ENCODE measurements around the gene PELI2.

Gene PELI2

DNA sequence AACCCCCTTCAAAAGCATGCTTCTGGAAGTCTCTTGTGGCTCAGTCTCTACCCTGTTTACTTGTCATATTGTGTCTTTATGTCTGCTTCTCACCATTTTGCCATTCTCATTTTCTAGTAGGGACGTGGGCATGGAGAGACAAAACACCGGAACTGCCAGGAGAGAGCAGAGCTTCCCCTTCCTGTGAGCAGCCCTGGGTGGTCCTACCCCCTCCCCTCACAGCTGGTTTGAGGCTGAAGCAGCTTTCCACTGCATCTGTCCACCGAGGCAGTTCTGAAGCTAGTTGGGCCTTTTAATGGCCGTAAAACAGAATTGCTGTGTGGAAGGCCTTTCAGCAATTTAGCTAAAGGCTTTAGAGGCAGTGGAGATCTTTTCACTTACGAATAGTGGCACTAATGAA is 77.0 kb downstream of the PELI2 start:
- TF ChIP-seq, protein P1, sequence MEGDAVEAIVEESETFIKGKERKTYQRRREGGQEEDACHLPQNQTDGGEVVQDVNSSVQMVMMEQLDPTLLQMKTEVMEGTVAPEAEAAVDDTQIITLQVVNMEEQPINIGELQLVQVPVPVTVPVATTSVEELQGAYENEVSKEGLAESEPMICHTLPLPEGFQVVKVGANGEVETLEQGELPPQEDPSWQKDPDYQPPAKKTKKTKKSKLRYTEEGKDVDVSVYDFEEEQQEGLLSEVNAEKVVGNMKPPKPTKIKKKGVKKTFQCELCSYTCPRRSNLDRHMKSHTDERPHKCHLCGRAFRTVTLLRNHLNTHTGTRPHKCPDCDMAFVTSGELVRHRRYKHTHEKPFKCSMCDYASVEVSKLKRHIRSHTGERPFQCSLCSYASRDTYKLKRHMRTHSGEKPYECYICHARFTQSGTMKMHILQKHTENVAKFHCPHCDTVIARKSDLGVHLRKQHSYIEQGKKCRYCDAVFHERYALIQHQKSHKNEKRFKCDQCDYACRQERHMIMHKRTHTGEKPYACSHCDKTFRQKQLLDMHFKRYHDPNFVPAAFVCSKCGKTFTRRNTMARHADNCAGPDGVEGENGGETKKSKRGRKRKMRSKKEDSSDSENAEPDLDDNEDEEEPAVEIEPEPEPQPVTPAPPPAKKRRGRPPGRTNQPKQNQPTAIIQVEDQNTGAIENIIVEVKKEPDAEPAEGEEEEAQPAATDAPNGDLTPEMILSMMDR (IDR thresholded peaks at IDR 0.05; ENCODE audit: control insufficient read depth, extremely low read depth, insufficient read depth): no peak
- H3K4me3 ChIP-seq (ENCODE audit: low read depth, low read length): no peak overlapping the region
- no peak for DNase-seq (ENCODE audit: low read depth)

DNA sequence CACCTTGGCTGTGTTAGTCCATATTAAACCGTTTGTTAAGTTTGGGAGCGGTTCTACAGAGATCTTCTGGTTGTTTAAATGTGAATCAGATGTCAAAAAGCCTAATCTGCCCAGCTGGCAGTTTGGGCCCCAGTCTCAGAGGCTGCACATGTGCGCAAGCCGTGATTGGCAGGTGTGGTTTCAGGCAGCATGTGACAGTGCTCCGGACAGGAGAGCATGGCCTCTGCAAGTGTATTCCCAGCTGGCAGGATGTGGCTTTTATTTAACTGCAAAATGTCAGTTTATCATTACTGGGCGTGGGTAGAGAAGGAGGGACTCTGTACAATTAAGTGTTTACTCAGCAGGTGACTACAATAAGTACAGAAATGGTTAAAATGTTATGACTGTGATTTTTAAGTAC is 77.5 kb downstream of the PELI2 start:
- DNase-seq (ENCODE audit: low read depth): no peak
- TF ChIP-seq, protein P1 (IDR thresholded peaks at IDR 0.05; ENCODE audit: control insufficient read depth, extremely low read depth, insufficient read depth): no peak
- no peak overlapping the region for H3K4me3 ChIP-seq (ENCODE audit: low read depth, low read length)

DNA sequence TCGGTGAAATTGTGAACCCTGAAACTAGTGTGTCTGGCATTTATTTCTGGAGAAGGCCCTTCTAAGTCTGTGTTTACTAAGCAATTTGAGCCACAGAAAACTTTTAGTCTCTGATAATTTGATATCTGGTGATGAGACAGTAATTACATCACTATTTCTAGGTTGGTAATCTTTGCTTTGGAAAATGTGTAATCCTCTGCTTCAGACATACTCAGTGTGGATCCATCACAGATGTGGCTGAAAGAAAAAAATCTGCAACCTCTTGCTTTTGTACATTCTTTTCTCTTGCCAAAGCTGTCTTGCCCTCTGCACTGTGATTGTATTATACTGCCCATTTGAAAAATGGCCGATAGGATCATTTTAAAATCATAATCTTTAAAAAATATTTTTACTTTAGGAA is 78.1 kb downstream of the PELI2 start:
- TF ChIP-seq, protein P1 (IDR thresholded peaks at IDR 0.05; ENCODE audit: control insufficient read depth, extremely low read depth, insufficient read depth): no peak
- no peak overlapping the region for H3K4me3 ChIP-seq (ENCODE audit: low read depth, low read length)
- no peak for DNase-seq (ENCODE audit: low read depth)

DNA sequence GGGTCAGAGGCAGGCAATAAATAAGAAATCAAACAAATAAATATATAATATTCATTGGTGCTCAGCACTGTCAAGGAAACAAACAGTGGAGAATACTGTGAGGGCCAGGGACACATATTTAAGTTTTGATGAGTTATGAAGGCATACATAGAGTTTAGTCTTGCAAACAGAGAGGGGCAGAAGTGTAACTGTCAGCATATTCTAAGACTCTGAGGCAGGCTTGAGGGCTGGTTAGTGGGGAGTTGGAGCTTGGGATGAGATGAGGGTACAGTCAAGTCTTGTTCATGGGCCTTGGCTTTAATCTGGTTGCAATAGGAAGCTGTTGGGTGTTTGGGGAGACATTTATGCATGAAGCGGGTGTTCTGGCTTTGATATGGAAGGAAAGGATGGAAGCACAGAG is 78.9 kb downstream of the PELI2 start:
- H3K4me3 ChIP-seq (ENCODE audit: low read depth, low read length): no peak overlapping the region
- no peak for DNase-seq (ENCODE audit: low read depth)
- TF ChIP-seq, protein P1 (IDR thresholded peaks at IDR 0.05; ENCODE audit: control insufficient read depth, extremely low read depth, insufficient read depth): no peak

DNA sequence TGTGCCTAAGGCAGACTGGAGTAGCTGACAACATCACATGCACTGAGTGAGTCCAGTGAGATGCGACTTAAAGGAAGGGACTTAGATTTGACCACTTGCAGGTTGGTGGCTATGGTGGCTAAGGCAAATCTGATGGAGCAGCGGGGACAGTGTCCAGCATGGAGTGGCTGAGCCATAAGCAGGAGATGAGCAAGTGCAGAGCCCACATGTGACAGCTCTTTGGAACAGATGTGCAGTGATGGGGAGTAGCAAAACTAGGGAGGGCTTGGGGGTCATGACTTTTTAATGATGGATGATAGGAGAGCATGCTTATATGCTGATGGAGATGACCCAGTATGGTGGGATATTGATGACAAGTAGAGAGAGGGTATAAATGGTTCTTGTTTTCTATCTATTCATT is 80.2 kb downstream of the PELI2 start:
- DNase-seq (ENCODE audit: low read depth): no peak
- no peak overlapping the region for H3K4me3 ChIP-seq (ENCODE audit: low read depth, low read length)
- TF ChIP-seq, protein P1 (IDR thresholded peaks at IDR 0.05; ENCODE audit: control insufficient read depth, extremely low read depth, insufficient read depth): no peak

DNA sequence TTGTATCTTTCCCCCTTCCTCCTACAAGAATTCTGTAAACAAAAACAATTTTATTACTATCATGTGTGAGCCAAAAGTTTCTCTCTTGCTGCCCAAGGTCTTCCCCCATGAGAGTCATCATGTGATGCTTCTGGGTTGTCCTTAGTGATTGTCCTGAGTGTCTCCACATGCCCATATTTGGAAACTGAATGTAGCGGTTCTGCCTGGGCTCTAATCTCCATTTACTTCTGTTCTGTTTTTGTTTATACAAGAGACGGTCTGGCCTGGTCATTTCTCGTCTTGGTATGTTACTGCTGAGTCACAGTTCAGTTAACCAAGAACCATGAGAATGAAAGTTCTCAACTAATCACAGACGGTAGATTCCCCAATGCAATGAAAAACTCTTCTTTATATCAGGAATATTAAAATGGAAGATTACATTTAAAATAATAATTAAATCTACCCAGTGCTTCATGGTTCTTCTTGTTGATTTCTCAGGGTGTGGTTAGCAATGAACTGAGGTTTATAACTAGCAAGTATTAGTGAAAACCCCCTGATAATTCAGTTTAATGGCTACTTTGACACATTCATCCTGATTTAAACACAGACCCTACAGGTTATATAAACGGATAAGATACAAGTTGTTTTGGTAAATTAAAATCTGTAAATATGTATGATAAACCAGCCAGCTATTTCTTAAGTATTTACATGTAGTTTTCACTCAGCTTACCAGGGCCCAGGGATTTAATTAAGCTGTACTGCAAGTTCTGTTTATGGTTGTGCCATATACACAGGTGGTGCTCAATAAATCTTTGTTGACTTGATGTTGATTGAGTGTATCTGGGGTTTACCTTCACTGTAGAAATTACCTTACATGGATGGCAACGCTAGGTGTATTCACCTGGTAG is 81.1 kb downstream of the PELI2 start:
- peak; percentile 63 for DNase-seq (ENCODE audit: low read depth)
- no peak overlapping the region for H3K4me3 ChIP-seq (ENCODE audit: low read depth, low read length)
- TF ChIP-seq, protein P1 (IDR thresholded peaks at IDR 0.05; ENCODE audit: control insufficient read depth, extremely low read depth, insufficient read depth): no peak
